Activated B cell treated with CpG ODN at 0.5 μM for 24 hours (primary cell): ENCODE measurements around the gene EIF1AD. TPM values are rescaled to one million over a fixed set of nuclear protein-coding genes. Genes with fewer than 3 reads are reported as not detected.

ENCODE experiments used
- ATAC-seq: fragments of 200-7000 bp; cut with Tn5 transposase; one replicate; pipeline ENCODE4 v1.10.0; 2021; ENCODE audit warnings: low read depth, mild to moderate bottlenecking, moderate library complexity
- CTCF ChIA-PET: fragments of 350-600 bp; sonication (Branson Sonifier 250); formaldehyde crosslinking; loops from one replicate; lab custom pipeline; 2021; ENCODE audit warnings: antibody characterized with exemption; lab: Charles Lee
- POLR2A ChIA-PET: fragments of 350-600 bp; sonication (Branson Sonifier 250); formaldehyde crosslinking; loops from one replicate; lab custom pipeline; 2021; ENCODE audit warnings: antibody characterized with exemption; lab: Charles Lee
- DNase-seq: peaks from one replicate; pipeline ENCODE4 v3.0.0; 2022
- H3K27ac Mint-ChIP-seq: one replicate; pipeline ENCODE4 v1.8.0; 2020; ENCODE audit warnings: mixed read lengths
- H3K27me3 Mint-ChIP-seq: one replicate; pipeline ENCODE4 v1.8.0; 2021; ENCODE audit warnings: mixed read lengths
- H3K36me3 Mint-ChIP-seq: one replicate; pipeline ENCODE4 v1.8.0; 2021; ENCODE audit warnings: low read depth, mixed read lengths
- H3K4me1 Mint-ChIP-seq: one replicate; pipeline ENCODE4 v1.8.0; 2021; ENCODE audit warnings: mixed read lengths
- H3K4me3 Mint-ChIP-seq: one replicate; pipeline ENCODE4 v1.8.0; 2020; ENCODE audit warnings: mild to moderate bottlenecking, mixed read lengths
- H3K9me3 Mint-ChIP-seq: one replicate; pipeline ENCODE4 v1.8.0; 2020; ENCODE audit warnings: mixed read lengths
- intact Hi-C: fragments of 100-400 bp; cut with micrococcal nuclease; formaldehyde crosslinking; loops from one replicate; pipeline ENCODE4 v1.15.1; 2024
- total RNA-seq: library from RNA; stranded (reverse); gene quantifications from 2 replicates; pipeline ENCODE4 v1.2.3, GENCODE V29; 2022
- TF ChIP-seq, protein P1 (sequence below): fragments of 200-600 bp; IDR thresholded peaks from one replicate; pipeline ENCODE4 v1.8.0; 2022; ENCODE audit warnings: antibody characterized with exemption, mild to moderate bottlenecking

Gene EIF1AD
- total RNA-seq, 1 donor from 2014 or later = 58.9 TPM

DNA sequence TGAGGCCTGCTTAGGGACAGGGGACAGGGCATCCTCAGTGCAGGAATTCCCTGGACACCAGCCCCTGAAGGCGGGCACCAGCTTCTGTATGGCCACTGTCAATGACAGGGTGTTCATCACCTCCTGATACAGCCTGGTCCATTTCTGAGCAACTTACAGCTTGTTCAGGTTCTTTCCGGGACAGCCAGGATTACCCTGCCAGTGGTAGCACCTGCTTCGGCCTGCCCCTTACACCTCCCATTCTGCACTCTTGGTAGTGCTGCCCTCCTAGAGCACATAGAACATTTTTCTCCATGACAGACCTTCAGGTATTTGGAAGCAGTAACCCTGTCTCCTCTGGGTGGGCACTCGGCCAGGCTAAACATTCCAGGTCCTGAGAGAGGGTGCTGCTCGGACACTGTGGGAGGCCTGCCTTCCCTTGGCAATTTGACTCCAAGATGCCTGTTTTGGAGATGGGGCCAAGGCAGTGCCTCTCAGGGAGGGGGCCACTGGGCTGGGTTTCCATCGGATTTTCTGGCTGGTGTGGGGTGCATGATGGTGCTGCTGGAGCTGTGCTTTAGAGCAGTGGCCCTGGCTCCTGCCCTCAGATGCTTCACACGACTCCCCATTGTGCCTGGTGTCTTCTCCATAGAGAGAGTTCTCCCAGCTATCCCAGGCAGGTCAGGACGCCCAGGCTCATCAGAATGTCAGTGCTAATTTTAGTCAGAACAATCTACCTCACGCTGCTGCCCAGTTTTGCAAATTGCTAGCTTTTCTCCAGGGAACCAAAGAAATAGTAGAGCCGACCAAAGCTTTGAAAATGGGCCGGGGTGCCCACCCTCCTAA, 45.8 kb upstream of the EIF1AD start:
- no peak for DNase-seq
- peaks cover 7% of the 10 kb centered on the region for H3K36me3 Mint-ChIP-seq
- no peaks in the 10 kb centered on the region for H3K9me3 Mint-ChIP-seq
- no peak overlapping the region for H3K27ac Mint-ChIP-seq
- H3K4me3 Mint-ChIP-seq = no peak overlapping the region
- ChIA-PET POLR2A (interaction anchor here (0.6 kb wide), 1 partner anchor 160 kb away, joined by 10 read pairs; the partner anchor contains the start of gene FIBP), CTCF (no interaction called here)
- TF ChIP-seq, protein P1, sequence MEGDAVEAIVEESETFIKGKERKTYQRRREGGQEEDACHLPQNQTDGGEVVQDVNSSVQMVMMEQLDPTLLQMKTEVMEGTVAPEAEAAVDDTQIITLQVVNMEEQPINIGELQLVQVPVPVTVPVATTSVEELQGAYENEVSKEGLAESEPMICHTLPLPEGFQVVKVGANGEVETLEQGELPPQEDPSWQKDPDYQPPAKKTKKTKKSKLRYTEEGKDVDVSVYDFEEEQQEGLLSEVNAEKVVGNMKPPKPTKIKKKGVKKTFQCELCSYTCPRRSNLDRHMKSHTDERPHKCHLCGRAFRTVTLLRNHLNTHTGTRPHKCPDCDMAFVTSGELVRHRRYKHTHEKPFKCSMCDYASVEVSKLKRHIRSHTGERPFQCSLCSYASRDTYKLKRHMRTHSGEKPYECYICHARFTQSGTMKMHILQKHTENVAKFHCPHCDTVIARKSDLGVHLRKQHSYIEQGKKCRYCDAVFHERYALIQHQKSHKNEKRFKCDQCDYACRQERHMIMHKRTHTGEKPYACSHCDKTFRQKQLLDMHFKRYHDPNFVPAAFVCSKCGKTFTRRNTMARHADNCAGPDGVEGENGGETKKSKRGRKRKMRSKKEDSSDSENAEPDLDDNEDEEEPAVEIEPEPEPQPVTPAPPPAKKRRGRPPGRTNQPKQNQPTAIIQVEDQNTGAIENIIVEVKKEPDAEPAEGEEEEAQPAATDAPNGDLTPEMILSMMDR = no peak
- peaks cover 8% of the 10 kb centered on the region for H3K27me3 Mint-ChIP-seq
- ATAC-seq = no peak
- H3K4me1 Mint-ChIP-seq = peaks cover 24% of the 10 kb centered on the region
- intact Hi-C loops = no loop called here

- ChIA-PET POLR2A (no interaction called here), CTCF (no interaction called here)
- DNase-seq (no peak), ATAC-seq (no peak)
- Mint-ChIP-seq H3K36me3 (no peaks in the 10 kb centered on the region), H3K27ac (no peak overlapping the region), H3K4me1 (peaks cover 17% of the 10 kb centered on the region), H3K4me3 (no peak overlapping the region), H3K27me3 (peaks cover 8% of the 10 kb centered on the region), H3K9me3 (no peaks in the 10 kb centered on the region)
- intact Hi-C loops = no loop called here
- TF ChIP-seq, protein P1 = no peak
These were observed 44.9 kb upstream of the EIF1AD start for GRCh38 chr11:66046901-66047300.

GRCh38 chr11:66045177-66045639, 43.3 kb upstream of the EIF1AD start:
- ChIA-PET POLR2A (interaction anchor here (0.6 to 1.2 kb wide), 4 partner anchors 17 to 333 kb away, joined by 3 to 4 read pairs (median 4); partner anchors contain the start of genes BANF1, CCDC85B and KAT5), CTCF (interaction anchor here (0.8 to 3.1 kb wide), 26 partner anchors 9 to 338 kb away, joined by 3 to 24 read pairs (median 5); partner anchors contain the start of genes BANF1, EIF1AD, KAT5 and MUS81)

GRCh38 chr11:66044757-66045156, 42.8 kb upstream of the EIF1AD start:
- H3K27me3 Mint-ChIP-seq = peaks cover 8% of the 10 kb centered on the region
- ChIA-PET POLR2A (interaction anchor here (0.8 to 1.2 kb wide), 3 partner anchors 42 to 333 kb away, joined by 3 to 4 read pairs (median 4); partner anchors contain the start of genes BANF1, CCDC85B and KAT5), CTCF (interaction anchor here (0.8 to 3.1 kb wide), 27 partner anchors 9 to 337 kb away, joined by 3 to 24 read pairs (median 5); partner anchors contain the start of genes BANF1, EIF1AD, KAT5 and MUS81)
- no peak overlapping the region for H3K4me3 Mint-ChIP-seq
- H3K9me3 Mint-ChIP-seq = no peaks in the 10 kb centered on the region
- no peak for DNase-seq
- no peak for ATAC-seq
- H3K4me1 Mint-ChIP-seq = peaks cover 9% of the 10 kb centered on the region
- intact Hi-C loops = loop anchor here (1.0 kb wide), 2 partner anchors 24 to 90 kb away; no protein-coding TSS in a partner anchor
- TF ChIP-seq, protein P1 = peak; percentile 7
- H3K36me3 Mint-ChIP-seq = no peaks in the 10 kb centered on the region
- no peak overlapping the region for H3K27ac Mint-ChIP-seq

More at GRCh38 chr11:66045177-66045639, 43.3 kb upstream of the EIF1AD start:
- ATAC-seq = peak; percentile 99
- intact Hi-C loops = loop anchor here (1.0 kb wide), 2 partner anchors 23 to 89 kb away; no protein-coding TSS in a partner anchor
- Mint-ChIP-seq H3K27me3 (peaks cover 8% of the 10 kb centered on the region), H3K27ac (no peak overlapping the region), H3K9me3 (no peaks in the 10 kb centered on the region), H3K4me3 (no peak overlapping the region), H3K36me3 (no peaks in the 10 kb centered on the region), H3K4me1 (peaks cover 9% of the 10 kb centered on the region)
- TF ChIP-seq, protein P1 = peak; percentile 63
- peak; percentile 79 for DNase-seq
